ENCODE measurements around the gene FHIT. TPM values are rescaled to one million over a fixed set of nuclear protein-coding genes. Genes with fewer than 3 reads are reported as not detected.

Gene FHIT
- total RNA-seq, 2 experiments from 2014 or later, result 7.6 to 7.9 TPM

- Mint-ChIP-seq H3K9me3 (peaks cover 5% of the 10 kb centered on the region), H3K27me3 (no peaks in the 10 kb centered on the region), H3K36me3 (ENCODE audit: low read depth) (no peaks in the 10 kb centered on the region), H3K4me3 (no peak overlapping the region), H3K4me1 (ENCODE audit: low read depth) (no peaks in the 10 kb centered on the region), H3K27ac (no peak overlapping the region)
- ChIA-PET CTCF (no interaction called here), POLR2A (no interaction called here)
- ATAC-seq (no peak), DNase-seq (no peak)
- intact Hi-C loops (cut with micrococcal nuclease), result no loop called here
- no peak for TF ChIP-seq CTCF (IDR thresholded peaks at IDR 0.05)
Measured at GRCh38 chr3:60774617-60775016, 476.6 kb downstream of the FHIT start.

- intact Hi-C loops (cut with micrococcal nuclease), result no loop called here
- Mint-ChIP-seq H3K27ac (no peak overlapping the region), H3K27me3 (no peaks in the 10 kb centered on the region), H3K4me1 (ENCODE audit: low read depth) (no peaks in the 10 kb centered on the region), H3K4me3 (no peak overlapping the region), H3K36me3 (ENCODE audit: low read depth) (no peaks in the 10 kb centered on the region), H3K9me3 (peaks cover 5% of the 10 kb centered on the region)
- ChIA-PET CTCF (no interaction called here), POLR2A (no interaction called here)
- no peak for DNase-seq
- no peak for ATAC-seq
- TF ChIP-seq CTCF (IDR thresholded peaks at IDR 0.05), result no peak
Measured at GRCh38 chr3:60772584-60772983, 478.7 kb downstream of the FHIT start.

- Mint-ChIP-seq H3K4me1 (ENCODE audit: low read depth) (no peaks in the 10 kb centered on the region), H3K9me3 (peaks cover 5% of the 10 kb centered on the region), H3K36me3 (ENCODE audit: low read depth) (no peaks in the 10 kb centered on the region), H3K27me3 (no peaks in the 10 kb centered on the region), H3K4me3 (no peak overlapping the region), H3K27ac (no peak overlapping the region)
- no peak for TF ChIP-seq CTCF (IDR thresholded peaks at IDR 0.05)
- no peak for ATAC-seq
- intact Hi-C loops (cut with micrococcal nuclease), result no loop called here
- POLR2A ChIA-PET, result no interaction called here
- CTCF ChIA-PET, result no interaction called here
- no peak for DNase-seq
Measured at GRCh38 chr3:60771766-60772165, 479.5 kb downstream of the FHIT start.

GRCh38 chr3:60770532-60770931 is 480.7 kb downstream of the FHIT start:
- Mint-ChIP-seq H3K27ac (no peak overlapping the region), H3K4me1 (ENCODE audit: low read depth) (no peaks in the 10 kb centered on the region), H3K4me3 (no peak overlapping the region), H3K9me3 (peaks cover 4% of the 10 kb centered on the region), H3K36me3 (ENCODE audit: low read depth) (no peaks in the 10 kb centered on the region), H3K27me3 (no peaks in the 10 kb centered on the region)
- no peak for TF ChIP-seq CTCF (IDR thresholded peaks at IDR 0.05)
- ChIA-PET POLR2A (no interaction called here), CTCF (no interaction called here)
- ATAC-seq (no peak), DNase-seq (no peak)
- intact Hi-C loops (cut with micrococcal nuclease), result no loop called here

- Mint-ChIP-seq H3K27me3 (no peaks in the 10 kb centered on the region), H3K4me1 (ENCODE audit: low read depth) (no peaks in the 10 kb centered on the region), H3K36me3 (ENCODE audit: low read depth) (no peaks in the 10 kb centered on the region), H3K4me3 (no peak overlapping the region), H3K27ac (no peak overlapping the region), H3K9me3 (no peaks in the 10 kb centered on the region)
- TF ChIP-seq CTCF (IDR thresholded peaks at IDR 0.05), result no peak
- ATAC-seq (no peak), DNase-seq (no peak)
- CTCF ChIA-PET, result no interaction called here
- intact Hi-C loops (cut with micrococcal nuclease), result no loop called here
- POLR2A ChIA-PET, result no interaction called here
Measured at GRCh38 chr3:60767536-60767935, 483.7 kb downstream of the FHIT start.

Measured in activated CD8-positive, alpha-beta T cell treated with anti-CD3 and anti-CD28 coated beads for 36 hours (primary cell).